CD1c-positive myeloid dendritic cell (primary cell): ENCODE data around the gene TGFBR3L.
A peak's percentile ranks its signal among the peaks of the same experiment; 100 is the strongest.

Experiments
- DNase-seq: peaks from one replicate; pipeline ENCODE4 v3.0.0-alpha.2; 2016; ENCODE audit errors: extremely low spot score

Gene TGFBR3L

DNA sequence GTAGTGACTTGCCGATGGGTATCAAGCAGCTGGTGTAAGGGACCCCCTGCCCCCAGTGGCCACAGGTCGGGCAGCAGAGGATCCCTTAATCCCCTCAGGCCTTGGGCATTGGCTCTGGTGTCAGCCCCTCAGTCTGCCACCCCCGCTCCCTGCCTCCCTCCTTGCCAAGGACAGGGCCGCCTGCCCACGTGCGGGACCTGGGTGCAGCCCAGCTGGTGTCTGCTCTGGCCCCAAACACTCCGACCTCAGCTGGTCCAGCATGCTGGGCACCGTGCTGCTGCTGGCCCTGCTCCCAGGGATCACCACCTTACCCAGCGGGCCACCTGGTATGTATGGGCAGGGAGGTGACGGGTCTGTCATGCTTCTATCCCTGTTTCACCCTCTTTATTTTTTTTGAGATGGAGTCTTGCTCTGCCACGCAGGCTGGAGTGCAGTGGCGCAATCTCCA lies at the start of gene TGFBR3L:
TGFBR3L (plus strand) TSS at position 233 of the 448 bp plus-strand sequence.
- DNase-seq = no peak

DNA sequence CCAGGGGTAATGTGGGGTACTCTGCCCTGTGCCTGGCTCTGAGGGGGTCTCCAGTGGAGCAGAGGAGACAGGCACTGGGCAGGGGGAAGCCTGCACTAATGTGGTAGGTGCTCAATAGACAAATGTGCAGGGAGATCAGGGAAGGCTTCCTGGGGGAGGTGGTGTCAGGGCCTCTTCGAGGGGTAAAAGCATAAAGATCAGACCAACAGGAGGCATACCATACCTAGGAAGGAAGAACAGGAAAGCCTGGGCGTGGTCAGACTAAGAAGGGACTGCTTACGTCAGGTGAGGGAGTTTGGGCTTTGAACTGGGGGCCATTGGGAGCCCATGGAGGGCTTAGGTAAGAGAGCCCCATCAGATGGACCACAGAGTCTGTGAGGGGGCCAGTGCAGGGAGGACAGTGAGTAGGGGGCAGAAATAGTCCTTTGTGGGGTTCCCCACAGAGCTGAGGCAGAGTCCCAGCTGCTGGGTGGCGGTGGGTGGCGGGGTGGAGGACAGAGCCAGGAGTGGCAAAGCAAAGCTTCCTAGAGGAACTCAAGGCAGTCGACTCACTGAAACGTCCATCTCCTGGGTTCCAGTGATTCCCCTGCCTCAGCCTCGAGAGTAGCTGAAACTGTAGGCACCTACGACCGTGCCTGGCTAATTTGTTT lies 49.2 kb upstream of the TGFBR3L start:
- no peak for DNase-seq

DNA sequence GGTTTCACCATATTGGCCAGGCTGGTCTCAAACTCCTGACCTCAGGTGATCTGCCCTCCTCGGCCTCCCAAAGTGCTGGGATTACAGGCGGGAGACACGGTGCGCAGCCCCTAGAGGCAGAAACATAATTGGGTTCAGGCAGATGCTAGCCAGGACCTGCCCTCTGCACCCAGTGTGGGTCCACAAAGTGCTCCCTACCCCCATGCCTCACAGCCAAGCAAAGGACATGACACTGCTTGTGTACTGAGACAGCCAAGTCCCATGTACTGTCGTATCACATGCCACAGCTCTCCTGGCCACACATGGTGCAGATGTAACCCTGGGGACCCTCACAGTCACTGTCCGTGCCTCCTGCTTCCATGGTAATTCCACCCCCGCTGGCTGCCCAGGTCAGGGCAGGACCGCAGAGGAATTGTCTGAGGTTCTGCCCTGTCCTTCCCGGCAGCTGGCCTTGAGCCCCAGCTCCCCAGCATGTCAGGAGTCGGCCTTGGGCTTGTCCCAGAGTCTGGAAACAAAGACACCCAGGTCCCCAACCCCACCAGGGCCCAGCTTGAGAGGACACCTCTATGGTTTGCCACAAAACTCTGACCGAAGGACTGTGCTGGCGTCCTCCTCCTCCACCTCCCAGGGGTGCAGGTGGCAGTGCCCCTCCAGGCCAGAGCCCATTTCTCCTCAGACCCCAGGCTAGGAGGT lies 48.1 kb upstream of the TGFBR3L start:
- no peak for DNase-seq

DNA sequence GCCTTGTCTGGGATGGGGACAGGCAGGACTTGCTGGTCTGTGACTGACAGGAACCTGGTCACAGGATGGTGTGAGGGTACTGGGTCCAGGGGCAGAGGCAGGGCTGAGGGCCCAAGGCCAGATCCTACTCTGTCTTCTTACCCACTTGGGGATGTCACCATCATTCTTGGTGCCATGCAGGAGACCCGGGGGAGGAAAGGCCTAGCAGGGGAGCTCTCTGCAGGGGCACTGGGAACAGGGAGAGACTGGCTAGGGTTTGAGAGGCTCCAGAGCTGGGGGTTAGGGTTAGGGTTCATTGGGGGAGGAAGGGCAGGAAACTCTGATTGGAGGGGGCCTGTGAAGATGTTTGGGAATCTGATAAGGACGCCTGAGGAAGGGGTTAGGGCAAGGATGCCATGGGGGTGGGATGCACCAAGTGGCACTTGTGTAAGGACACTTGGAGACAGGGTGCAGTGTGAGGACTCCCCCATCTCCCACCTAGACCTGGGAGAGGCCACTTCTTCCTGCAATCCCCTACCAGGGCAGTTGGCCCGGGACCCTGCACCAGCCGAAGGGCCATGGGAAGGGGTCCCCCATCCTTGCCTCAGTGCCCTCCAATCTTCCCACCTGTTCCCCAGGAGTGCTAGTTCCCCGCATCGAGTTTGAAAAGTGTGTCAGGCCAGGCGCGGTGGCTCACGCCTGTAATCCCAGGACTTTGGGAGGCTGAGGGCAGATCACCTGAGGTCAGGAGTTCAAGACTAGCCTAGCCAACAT lies 47.4 kb upstream of the TGFBR3L start:
- no peak for DNase-seq

DNA sequence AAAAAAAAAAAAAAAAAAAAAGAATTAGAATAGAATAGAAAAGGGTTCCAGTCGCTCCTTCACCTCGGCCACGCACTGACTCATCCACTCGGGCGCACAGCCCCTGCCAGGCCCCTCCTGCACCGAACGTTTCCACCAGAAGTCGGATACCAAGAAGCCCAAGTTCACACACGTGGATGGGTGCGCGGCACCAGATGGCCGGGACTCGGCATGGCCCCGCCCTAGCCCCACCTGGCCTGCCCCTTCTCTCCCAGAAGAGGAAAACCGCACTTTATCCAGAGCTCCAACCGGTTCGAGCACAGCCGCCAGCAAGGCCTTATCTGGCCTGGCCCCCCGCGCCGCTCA lies 46.3 kb upstream of the TGFBR3L start:
- DNase-seq = no peak

DNA sequence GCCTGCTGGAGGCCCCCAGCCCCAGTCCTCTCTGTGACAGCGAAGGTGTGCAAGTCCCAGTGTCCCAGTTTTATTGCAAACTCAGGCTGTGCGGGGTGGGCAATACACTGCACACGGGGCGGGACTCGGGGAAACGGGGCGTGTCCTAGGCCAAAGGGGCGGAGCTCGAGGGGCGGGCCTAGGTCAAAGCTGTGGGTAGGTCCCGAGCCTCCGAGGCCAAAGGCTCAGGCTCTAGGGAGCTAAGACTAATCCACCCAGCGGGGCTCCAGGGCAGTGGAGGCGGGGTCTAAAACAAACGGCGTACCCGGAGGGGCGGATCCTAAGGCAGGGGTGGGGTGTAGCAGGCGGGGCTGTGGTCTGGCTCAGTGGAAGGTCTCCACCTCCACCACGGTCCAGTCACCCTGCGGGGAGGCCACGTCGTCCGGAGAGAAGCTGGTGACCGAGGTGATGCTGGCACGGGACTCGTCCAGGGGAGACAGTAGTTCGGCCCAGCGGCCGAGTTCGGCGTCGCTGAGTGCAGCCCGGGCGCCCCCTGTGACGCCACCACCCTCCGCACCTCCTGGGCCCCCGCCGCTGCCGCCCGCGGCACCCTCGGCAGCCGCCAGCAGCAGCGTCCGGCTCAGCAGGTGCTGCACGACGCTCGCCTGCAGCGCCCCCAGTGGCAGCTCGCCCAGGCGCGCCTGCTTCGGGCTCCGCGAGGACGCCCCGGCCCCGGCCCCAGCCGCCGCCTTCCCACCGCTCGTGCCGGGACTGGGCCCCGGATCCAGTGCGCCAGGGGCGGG lies 45.8 kb upstream of the TGFBR3L start:
- DNase-seq = peak; percentile 83

DNA sequence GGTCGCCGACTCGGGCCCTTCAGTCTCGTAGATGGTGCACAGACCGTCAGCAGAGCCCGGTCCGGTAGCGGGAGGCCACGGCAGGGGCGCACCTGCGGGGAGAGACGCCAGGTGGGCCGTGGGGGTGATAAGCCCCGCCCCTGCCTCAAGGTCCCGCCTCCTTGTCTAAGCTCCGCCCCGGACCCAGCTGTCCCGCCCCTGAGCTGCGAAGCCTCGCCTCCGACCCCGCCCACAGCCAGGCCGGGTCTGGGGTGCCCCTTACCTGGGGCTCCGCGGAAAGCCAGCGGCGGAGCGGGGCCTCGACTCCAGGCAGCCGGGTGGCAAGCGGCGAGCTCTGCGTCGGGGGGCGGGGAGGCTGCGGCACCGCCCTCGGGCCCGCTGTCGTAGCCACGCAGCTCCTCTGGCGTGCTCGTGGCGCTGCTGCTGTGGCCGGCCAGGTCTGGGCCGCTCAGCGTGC lies 45.1 kb upstream of the TGFBR3L start:
- DNase-seq = peak; percentile 59

DNA sequence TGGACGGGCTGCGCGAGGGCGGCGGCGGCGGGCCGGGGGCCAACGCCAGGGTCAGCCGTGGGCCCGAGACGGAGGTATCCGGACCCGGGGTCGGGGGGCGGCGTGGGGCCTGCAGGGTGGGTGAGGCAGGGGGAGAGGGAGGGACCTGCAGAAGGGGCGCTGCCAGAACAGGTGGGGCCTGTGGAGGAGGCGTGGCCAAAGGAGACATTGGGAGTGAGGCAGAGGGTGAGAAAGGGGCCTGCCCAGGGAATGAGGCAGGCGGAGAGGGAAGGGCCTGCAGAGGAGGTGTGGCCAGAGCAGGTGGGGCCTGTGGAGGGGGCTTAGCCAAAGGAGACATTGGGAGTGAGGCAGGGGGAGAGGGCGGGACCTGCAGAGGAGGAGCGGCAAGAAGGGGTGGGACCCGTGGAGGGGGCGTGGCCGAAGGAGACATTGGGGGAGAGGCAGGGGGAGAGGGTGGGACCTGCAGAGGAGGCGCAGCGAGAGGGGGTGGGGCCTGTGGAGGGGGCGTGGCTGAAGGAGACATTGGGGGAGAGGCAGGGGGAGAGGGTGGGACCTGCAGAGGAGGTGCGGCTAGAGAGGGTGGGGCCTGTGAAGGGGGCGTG lies 44.6 kb upstream of the TGFBR3L start:
- DNase-seq = peak; percentile 25

DNA sequence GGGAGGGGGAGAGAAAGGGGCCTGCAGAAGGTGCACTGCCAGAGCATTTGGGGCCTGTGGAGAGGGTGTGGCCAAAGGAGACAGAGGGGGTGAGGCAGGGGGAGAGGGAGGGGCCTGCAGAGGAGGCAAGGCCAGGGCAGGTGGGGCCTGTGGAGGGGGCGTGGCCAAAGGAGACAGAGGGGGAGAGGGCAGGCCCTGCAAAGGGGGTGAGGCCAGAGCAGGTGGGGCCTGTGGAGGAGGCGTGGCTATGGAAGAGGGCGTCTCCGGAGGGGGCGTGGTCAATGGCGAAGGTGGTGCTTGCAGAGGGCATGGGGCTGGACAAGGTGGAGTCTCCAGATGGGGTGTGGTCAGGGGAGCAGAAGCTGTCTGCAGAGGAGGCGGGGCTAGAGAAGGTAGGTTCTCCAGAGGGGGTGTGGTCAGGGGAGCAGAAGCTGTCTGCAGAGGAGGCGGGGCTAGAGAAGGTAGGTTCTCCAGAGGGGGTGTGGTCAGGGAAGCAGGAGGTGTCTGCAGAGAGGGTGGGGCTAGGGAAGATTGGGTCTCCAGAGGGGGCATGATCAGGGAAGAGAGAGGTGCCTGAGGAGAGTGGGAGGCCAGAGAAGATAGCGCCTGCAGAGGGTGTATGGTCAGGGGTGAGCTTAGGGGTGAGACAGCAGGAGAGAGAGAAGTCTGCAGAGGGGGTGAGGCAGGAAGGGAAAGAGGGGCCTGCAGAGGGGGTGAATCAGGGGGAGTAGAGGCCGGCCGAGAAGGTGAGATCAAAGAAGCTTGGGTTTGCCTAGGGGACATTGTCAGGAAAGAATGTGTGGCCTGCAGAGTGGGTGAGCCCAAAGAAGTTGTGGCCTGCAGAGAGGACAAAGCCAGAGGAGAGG lies 43.8 kb upstream of the TGFBR3L start:
- peak; percentile 50 for DNase-seq

DNA sequence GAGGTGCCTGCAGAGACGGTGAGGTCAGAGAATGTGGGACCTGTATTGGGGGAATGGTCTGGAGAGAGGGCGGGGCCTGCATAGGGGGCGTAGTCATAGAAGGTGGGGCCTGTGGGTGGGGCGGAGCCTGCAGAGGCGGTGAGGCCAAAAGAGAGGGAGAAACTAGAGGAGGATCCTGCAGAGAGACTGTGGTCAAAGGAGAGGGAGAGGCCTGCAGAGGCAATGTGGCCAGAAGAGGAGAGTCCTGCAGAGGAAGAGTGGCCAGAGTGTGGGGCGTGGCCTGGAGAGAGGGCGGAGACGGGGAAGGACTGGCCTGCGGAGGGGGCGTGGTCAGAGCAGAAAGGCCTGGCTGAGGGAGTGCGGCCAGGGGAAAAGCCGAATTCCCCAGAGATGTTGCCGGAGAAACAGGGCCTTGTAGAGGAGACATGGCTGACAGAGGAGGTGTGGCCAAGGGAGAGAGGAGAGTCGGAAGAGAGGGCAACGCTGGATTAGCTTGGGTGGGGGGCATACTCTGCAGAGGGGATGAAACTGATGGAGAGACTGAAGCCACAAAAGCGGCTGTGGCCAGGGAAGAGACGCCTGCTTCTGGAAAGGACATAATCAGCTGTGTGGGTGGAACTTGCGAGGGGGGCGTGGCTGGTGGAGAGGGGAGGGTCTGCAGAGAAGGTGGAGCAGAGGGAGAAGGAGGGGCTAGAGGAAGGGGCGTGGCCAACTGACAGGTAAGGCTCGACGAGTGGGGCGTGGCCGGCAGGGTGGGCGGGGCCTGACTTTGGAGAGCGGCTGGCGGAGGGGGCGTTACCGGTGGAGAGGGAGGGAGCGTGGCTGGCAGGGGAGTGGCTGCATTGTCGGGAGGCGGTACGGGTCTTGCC lies 43.0 kb upstream of the TGFBR3L start:
- DNase-seq = peak; percentile 84

DNA sequence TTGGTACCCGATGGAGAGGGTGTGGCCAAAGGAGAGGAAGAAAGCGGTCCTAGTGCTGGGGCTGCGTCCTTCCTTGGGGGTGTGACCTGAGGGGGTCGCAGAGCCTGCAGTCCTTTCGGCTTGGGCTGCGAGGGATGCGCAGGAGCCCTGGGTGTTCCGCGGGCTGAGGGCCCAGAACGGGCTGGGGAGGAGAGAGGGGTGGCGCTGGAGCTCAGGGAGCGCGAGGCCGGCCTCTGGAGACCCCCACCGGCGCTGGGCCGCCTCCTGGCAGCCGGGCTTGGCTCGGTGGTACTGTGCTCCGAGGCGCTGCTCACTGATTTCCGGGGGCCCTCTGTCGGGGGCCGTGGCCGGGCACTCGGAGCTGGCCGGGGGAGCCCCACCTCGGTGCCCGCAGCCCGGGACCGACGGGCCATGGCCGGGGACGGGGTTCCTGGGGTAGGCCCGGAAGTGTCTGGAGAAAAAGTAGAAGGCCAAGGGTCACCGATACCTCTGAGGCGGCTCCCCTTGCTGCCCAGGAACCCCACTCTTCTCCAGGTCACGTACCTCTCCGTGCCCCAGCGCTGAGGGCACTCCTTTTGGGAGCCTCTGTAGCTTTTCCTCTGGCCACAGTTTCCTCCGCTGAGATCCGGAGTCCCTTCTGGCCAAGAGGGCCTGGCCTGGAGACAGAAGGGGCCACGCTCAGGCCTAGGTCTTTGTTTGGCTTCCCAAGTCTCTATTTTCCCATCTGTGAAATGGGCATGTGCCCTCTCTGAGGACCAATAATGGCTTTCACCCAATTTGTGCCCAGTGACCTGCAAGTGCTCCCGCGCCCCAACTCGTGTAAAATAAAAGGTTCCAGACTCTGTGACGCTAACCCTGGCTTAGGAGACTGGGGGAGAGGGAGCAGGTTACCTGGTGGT lies 42.1 kb upstream of the TGFBR3L start:
- no peak for DNase-seq

DNA sequence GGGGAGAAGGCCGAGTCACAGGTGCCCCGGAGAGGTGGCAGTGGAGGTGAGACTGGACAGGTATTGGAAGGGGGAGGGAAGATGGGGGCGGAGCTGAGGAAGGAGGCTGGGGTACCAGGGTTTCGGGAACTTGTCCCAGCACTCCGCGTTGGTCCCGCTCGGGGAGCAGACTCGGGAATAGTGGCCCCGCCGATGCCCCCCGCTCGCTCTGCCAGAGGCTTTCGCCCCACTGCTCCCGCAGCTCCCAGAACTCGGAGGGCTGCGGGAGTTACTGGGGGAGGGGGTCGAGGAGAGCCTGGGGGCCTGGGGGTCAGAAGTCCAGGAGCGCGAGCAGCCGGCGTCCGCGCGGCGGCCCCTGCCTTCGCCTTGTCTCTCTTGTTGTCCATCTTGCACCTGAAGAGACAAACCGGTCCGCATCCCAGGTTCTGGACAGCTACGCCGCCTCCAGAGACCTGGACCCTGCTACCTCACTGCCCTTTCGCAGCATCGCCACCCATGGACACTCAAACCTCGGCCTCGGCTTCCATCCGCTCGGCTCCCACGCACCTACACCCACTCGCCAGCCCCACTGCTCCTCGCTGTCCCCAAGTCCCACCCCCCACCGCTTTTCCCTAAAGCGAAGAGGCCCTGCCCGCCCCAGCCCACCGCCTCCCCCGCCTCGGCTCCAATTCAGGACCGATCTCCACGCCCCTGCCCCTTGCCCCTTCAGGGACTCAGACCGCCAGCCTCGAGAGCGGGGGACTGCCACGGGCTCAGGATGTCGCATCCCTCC lies 41.1 kb upstream of the TGFBR3L start:
- no peak for DNase-seq

DNA sequence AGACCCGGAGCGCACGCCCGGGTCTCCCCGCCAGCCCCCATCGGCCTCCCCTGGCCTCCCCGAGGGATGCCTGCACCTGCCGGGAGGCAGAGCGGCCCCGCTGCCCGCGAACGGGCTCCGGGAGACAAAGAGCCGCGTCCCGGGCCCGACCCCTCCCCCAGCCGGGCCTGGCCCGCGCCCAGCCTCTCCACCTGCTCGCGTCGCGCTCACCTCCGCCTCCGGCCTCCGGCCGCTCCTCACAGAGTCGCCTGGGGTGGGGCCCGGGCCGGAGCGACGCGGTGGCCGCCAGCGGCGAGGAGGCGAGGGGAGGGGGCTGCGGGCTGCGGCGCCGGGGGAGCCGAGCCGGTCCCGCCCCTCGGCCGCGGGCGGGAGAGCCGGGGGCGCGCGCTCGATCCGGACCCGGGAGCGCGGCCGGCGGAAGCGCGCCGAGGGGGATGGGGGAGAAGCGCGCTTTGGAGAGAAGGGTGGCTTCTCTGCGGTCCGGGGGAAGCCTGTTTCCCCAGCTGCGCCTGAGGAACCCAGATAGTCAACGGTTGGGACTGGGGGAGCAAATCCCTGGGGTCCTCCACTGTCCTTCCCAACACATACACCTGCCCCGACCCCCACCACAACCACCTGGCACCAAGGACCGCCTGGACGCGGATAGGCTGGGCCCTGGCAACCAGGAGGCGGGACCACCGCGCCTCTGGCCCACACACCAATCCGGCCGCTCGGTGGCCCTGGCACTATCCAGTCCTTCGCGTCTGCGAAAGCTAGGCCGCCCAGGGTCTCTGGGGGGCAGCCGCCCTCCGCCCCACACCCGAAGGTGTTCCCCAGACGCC lies 40.3 kb upstream of the TGFBR3L start, which contains the start of gene PRR36:
PRR36 (minus strand) TSS at position 315 of the 821 bp plus-strand sequence. CDS start 701 bp downstream, outside the sequence.
- no peak for DNase-seq

DNA sequence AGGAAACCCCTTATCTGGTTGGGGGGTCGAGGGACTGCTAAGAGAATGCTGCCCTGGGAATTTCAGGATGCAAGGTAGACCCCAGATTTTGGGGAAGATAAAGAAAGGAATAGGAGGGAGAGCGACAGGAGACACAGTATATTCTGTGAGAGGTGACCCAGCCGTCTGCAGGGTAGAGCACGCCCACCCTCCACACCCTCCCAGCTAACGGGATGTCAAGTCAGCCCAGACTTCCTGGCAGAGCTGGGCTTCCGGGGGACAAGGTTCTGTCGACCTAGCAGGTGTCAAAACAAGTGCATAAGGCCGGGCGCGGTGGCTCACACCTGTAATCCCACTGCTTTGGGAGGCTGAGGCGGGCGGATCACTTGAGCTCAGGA lies 39.7 kb upstream of the TGFBR3L start:
- DNase-seq = no peak

DNA sequence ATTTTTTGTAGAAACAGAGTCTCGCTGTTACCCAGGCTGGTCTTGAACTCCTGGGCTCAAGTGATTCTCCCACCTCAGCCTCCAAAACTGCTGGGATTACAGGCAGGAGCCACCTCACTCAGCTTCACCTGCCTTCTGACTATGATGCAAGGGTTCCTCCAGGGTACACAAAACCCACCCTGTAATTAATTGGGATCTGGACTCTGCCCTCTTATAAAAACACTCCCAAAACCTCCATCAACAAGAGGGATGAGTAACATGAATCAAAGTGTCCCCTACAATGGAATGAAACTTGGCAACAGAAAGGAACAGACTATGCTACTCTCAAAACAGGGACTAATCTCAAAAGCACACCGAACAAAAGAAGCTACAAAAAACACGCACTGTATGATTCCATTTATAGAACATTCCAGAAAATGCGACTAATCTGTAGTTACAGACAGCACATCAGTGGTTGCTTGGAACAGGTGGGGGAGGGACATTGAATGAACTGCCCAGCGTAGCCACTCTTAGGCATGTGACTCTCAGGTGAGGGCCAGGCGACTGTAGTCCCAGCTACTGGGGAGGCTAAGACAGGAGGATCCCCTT lies 37.3 kb upstream of the TGFBR3L start:
- no peak for DNase-seq

DNA sequence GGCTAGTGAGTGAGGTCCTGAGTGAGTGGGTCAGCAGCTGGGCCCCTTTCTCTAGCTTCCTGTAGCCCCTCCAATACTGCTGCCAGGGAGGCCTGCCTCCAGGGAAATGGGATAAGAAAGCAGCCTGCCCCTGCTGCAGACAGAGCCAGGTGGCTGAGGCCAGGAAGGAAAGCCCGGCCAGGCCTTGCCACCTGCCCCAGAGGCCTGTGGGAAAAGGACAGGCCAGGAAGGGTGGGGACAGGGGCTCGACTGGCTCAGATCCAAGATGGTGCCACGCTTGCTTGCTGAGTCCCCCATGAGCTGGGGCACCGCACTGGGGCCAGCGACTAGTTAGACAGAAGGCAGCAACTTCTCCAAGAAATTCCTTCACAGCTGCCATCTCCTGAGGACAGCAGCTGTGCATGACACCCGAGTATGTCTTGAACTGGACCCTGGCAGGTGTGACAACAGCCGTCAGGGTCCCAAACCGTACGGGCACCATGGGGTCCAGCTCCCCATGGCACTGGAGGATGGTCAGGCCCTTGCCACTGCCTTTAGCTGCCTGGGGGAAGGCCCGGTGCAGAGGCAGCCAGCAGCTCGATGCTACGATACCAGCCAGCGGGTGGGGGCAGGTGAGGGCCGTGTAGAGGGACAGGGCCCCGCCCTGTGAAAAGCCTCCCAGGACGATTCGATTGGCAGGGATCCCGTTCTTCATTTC lies 35.4 kb upstream of the TGFBR3L start:
- no peak for DNase-seq
